ENCODE results near the gene PHYHD1.

GRCh38 chr9:128940946-128941755 lies 20.4 kb downstream of the PHYHD1 start:
- TF ChIP-seq CTCF (IDR thresholded peaks at IDR 0.05) = no peak
- no peak for TF ChIP-seq POLR2AphosphoS5 (IDR thresholded peaks at IDR 0.05)
- no peak for TF ChIP-seq POLR2A (IDR thresholded peaks at IDR 0.05)
